ENCODE measurements around the gene PLEKHN1.

The PLEKHN1 gene, protein sequence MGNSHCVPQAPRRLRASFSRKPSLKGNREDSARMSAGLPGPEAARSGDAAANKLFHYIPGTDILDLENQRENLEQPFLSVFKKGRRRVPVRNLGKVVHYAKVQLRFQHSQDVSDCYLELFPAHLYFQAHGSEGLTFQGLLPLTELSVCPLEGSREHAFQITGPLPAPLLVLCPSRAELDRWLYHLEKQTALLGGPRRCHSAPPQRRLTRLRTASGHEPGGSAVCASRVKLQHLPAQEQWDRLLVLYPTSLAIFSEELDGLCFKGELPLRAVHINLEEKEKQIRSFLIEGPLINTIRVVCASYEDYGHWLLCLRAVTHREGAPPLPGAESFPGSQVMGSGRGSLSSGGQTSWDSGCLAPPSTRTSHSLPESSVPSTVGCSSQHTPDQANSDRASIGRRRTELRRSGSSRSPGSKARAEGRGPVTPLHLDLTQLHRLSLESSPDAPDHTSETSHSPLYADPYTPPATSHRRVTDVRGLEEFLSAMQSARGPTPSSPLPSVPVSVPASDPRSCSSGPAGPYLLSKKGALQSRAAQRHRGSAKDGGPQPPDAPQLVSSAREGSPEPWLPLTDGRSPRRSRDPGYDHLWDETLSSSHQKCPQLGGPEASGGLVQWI

DNA sequence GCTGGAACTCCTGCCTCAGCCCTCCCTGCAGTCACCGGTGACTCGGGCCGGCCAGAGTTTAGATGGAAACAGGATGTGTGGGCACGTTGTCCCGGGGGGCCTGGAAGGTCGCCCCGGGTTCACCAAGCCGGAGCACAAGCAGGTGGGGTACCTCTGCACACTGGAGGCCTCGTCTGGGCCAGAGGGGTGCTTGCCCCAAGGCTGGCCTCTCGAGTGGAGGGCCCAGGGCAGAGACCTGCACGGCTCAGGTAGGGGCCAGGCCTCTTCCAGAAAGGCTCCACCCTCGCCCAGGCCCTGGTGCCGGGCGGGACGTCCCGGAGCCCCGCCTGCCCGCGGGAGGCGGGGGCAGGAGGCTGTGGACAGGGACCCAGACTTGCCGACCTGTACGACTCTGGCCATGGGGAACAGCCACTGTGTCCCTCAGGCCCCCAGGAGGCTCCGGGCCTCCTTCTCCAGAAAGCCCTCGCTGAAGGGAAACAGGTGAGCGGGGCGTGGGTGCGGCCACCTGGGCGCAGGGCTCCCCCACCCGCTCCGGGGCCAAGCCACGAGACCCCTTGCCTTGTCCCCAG lies at the start of gene PLEKHN1:
Gene PLEKHN1 (plus strand): TSS at position 348 of the 569 bp plus-strand sequence. CDS start 50 bp downstream, at position 398.
- no peak for DNase-seq

DNA sequence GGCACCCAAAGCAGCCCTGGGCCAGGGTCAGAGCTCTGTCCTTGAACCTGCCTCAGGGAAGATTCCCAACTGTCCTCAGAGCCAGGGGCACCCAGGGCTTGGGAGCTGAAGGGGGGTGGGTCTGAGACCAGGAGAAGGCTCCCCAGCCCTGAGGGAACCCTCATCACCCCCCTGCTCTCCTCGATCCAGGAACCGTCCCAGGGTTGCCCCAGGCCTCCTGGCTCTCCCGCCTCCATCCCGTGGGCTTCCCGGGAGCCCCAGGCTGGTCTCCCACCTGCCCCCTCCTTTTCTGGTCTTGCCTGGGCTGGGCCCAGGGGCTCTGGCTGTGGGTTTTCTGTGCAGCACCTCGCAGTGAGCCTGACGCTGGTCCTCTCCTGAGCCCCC lies 49.2 kb upstream of the PLEKHN1 start:
- no peak for DNase-seq

DNA sequence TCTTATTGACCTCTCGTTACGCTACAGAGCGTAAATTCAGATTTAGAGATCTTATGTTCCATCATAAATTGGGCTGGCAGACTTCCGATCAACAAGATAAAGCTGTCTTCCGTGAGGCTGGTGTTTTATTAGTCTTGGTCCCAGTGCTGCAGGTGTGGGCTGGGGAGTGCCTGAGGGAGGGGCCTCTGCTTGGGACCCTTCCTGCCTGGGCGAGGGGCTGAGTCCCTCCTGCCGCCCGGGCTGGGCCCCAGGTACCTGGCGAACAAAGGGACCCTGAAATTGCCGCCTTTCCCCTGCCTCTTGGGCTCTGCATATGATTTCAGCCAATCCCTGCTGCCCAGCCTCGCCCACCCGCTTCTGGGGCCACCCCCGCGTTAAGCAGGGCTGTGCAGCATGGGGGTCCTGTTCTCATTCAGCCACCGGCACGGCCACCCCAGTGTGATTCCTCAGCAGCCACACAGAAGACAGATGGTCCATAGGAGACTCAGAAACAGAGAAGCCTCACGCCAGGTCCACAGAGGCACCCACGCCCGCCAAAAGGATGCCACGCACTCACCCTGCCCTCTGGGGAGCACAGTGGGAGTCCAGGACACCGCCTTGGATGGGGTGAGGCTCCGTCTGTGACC lies 48.7 kb upstream of the PLEKHN1 start:
- no peak for DNase-seq

DNA sequence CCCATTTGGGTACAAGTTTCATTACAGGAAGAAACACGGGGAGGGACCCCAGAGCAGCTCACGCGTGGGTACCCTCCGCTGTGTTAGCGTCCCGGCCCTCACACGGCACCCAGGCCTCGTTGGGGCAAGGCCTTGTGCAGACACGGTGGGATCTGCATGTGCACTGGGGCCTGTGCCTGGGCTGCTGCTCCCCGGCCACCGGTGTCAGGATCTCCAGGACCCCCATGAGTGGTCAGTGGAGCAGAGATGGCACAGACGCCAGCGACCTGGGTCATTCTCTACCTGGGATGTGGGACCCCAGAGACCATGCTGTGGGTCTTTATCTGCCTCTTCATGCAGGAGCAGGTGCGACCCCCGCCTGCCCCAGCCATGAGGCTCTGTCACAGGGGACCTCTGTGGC lies 47.9 kb upstream of the PLEKHN1 start:
- DNase-seq = no peak

DNA sequence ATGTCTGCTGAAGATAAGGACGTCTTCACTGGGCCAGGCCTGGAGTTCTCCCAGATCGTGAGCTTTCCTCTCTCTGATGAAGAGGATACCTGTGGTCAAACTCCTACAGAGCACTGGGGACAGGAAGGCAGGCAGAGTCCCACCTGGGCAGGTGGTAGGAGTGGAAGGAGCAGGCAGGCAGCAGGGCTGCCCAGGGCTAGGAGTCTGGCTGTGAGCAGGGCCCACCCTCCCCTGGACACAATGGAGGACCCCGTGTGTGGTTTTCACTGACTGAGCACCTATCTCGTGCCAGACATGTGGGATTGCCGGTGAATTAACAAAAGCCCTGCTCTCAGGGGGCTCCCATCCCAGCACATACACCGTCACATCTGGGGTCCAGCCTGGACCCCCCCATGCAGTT lies 47.4 kb upstream of the PLEKHN1 start:
- DNase-seq = no peak

DNA sequence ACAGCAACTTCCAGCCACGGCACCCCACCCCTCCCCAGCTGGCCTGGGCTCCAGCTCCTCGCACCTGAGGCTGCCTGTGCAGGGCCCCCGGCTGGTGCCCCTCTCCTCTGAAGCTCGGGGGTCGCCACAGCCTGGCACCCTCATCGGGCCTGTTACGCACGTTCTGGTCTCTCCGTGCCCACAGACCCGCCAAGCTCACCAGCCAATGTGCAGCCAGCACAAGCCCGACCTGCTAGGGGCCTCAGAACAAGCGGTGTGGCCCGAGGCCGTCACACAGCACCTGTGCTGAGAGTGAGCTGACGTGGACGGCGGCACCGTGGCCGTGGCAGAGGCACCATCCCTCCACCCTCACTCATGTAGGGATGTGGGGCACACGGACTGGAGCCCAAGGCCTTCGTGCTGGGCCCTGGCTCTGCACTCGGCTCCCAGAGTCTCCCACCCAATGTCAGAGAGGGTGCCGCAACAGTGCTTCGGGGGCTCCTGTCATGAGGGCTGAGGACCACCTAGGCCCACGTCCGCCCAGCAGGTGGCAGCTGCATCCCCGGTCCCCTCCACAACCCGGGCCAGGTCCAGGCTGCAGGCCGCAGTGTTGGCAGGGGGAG lies 46.9 kb upstream of the PLEKHN1 start:
- DNase-seq = no peak

DNA sequence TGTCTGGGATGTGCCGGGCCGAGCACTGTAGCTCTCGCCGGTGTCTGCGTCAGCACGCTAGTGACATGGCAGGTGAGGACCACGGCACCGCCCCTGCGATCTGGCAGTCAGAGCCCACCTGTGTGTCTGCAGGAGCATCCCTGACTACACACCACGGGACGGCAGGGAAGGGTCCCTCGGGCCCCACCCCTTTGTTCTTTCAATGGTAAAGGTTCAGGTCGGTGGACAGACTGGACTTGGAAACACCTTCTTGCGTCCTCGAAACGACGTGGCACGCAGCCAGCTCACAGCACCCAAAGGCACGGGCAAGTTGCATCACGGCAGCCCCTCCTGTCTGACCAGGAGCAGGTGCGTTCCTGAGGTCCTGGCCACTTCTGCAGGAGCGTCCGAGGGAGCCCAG lies 46.3 kb upstream of the PLEKHN1 start:
- DNase-seq = no peak

DNA sequence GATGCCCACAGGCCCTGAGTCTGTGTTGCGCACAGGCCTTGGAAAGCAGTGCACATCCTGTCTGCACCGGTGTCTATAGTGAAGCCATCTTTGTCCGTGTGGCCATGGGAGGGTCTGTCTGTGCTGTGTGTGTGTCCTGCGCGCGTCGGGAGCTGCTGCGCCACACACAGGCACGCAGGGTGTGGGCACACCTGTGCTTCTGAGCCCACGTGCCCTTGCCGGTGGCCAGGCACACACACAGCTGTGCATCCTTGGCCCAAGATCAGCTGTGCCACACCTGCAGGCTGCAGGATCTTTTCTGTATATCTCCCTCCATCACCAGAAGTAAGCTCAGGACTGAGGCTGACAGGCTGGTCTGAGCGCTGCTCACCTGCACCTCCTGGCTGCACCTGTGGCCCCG lies 45.8 kb upstream of the PLEKHN1 start:
- DNase-seq = no peak

DNA sequence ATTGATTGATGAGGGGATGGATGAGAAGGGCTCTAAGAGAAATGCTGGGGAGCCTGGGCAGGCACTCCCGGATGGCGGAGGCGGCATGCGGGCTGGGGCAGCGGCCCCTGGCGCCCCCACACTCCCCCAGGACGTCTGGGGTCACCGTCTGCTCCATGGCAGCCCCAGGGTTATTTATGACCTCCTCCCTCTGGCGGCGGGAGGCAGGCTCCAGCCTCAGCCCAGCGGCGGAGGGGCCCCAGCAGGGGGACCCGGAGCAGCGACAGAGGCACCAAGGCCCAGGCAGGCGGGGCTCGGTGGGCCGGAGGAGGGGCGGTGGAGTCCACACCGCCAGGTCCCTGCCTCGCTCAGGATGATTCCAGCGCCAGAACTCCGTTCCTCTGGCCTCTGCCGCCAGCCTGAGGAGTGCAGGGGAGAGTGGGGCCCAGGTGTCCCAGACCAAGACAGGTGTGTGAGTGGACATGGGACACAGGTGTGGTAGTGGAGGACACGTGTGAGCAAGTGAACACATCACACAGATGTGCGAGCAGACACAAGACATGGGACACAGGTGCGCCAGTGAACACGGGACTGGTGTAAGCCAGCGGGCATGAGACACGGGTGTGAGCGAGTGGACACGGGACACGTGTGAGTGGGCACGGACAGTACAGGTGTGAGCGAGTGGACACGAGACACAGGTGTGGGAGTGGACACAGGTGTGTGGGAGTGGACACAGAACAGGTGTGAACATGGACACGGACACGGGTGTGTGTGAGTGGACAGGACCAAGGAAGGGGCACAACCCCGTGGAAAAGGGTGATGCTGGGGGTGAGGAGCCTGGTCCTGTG lies 45.1 kb upstream of the PLEKHN1 start:
- peak; percentile 39 for DNase-seq

DNA sequence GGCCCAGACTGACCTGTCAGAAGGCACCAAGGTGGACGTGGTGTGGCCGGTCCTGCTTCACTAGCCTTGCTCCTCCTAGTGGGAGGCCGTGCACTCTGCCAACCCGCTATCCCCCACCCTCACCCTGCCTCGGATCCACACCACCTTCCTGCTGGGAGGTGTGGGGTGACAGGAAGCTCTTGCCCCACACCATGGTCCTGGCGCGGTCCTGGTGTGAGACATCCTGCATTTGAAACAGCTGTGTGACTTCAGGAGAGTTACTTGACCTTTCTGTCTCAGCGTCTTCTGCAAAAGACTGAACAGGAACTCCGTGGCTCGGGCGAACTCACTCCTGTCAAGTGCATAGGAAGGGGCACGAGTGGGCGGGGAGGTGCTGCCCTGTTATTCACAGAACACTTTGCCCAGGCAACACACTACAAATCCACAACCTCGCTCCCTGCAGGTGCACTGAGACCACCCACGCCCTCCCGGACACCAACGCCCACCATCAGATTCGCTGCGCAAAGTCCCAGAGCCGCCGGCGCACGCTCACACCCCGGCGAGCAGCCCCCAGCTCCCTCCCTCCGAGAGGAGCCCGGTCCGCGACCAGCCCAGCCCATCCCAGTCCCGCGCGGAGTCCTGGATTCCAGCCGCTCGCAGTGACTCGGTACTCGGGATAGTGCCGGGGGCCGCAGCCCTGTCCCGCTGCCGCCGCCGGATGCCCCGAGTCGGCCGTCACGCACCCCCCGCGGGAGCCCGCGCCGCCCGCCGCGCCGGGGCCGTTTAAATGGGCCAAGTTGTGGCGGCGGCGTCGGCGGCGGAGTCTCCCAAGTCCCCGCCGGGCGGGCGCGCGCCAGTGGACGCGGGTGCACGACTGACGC lies 42.9 kb upstream of the PLEKHN1 start, which contains the start of gene SAMD11:
Gene SAMD11 (plus strand): TSS at position 793 of the 860 bp plus-strand sequence. CDS start 509 bp downstream, outside the sequence.
- DNase-seq = peak; percentile 65

DNA sequence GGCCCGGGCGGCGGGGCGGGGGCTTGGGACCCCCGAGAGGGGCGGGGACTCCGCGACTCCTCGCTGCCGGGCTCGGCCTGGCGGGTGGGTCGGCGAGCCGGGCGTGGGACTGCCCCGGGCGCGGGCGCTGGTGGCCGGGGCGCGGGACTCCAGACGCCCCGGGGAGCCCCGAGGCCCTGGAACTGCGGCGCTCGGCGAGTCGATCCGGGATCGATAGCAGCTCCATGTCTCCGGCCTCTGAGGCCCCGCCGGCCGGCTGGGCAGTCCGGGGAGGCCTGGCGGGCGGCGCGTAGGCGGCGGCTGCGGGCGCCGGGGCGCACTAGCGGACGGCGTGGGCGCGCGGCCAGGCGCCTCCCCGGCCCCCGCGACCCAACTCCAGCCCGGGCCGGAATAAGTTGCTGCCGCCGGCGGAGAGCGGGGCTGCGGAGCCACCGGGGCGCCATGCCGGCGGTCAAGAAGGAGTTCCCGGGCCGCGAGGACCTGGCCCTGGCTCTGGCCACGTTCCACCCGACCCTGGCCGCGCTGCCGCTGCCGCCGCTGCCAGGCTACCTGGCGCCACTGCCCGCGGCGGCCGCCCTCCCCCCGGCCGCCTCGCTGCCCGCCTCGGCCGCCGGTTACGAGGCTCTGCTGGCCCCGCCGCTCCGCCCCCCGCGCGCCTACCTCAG lies 42.2 kb upstream of the PLEKHN1 start:
- DNase-seq = no peak

DNA sequence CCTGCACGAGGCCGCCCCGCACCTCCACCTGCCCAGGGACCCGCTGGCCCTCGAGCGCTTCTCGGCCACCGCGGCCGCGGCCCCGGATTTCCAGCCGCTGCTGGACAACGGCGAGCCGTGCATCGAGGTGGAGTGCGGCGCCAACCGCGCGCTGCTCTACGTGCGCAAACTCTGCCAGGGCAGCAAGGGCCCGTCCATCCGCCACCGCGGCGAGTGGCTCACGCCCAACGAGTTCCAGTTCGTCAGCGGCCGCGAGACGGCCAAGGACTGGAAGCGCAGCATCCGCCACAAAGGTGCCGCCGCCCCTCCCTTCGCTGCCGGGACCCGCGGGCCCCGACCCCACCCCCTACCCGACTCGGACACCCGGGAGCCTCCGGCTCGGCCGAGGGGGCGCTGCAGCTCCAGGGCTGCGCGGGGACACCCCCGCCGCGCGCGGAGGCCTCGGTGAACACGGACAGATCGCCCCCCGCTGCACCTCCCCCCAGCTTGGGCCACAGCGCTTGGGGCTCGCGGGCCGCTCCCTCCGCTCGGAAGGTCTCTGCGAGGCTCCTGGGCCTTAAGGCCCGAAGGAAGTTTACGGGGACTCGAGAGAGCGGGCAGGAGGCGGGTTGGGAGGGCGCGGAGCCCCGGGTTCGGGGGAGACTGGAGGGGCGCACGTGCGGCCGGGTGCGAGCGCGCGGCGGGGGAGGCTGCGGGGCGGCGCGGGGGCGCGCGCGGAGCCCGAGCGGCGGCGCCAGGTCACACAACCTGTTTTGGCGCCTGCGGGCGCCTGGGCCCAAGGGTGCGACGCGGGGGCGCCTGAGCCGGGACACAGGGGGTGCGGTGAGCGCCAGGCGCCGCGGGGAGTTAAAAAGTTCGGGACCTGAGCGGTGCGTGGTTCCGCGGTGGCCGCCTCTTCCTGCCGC lies 41.4 kb upstream of the PLEKHN1 start:
- DNase-seq = no peak

DNA sequence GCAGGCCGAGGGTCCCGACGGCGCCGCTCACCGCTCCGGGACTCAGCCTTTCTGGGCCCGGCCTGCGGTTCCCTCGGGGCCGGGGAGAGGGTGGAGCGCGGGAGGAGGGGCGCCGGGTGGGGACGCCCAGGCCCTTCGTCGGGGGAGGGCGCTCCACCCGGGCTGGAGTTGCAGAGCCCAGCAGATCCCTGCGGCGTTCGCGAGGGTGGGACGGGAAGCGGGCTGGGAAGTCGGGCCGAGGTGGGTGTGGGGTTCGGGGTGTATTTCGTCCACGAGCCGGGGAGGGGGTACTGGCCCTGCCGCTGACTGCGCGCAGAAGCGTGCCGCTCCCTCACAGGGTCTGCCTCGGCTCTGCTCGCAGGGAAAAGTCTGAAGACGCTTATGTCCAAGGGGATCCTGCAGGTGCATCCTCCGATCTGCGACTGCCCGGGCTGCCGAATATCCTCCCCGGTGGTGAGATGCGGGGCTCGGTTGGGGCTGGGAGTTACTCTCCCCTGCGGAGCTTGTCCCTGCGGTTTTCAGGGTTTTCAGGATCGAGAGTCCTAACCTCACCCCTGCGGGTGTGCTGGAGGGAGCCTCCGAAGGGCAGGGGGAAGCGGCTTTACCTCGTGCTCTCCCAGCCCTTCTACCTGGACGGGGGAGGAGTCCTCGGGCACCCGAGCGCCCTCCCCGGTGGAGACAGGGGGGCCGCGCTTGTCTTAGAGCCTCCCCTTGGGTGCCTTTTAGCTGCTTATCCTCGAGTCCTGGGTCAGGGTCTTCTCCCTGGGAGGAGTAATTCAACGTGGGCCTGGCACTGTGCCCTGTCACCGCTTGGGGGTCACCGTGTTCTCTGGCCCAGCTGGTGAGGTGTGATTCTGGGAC lies 40.5 kb upstream of the PLEKHN1 start:
- DNase-seq = no peak

DNA sequence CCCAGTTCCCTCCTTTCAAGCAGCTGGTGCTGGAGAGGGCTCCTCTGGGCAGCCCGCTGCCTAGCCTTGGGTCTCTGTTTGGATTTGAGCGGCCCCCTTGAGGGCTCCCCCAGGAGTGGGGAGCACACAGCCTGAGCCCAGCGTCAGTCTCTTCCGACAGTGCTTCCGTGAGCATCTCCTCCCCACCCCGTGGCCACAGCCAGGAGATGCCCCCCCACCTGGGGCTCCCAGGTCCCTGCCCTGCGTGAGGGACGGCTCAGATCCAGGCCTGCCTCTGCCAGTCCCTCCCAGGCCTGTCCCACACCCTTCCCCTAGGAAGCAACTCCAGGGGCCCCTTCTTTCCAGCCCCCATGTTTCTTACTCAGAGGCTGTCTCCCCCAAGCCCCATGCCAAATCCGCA lies 39.0 kb upstream of the PLEKHN1 start:
- DNase-seq = no peak

DNA sequence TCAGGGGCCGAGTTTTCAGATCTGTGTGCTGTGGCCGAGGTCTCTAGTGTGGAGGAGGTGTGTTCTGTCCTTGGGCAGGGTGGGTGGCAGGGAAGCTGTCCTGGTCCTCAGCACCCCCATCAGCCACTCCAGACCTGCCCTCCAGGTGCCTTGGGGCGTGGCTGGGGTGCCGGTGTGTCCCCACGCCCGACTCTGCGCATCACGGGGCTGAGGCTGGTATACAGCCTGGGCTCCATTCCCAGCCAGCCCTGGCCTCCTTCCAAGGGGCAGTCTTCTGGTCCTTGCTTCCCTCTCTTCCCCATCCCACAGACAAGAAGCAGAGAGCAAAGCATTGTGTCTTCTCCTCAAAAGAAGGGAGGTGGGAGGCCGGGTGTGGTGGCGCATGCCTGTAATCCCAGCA lies 38.5 kb upstream of the PLEKHN1 start:
- no peak for DNase-seq

DNA sequence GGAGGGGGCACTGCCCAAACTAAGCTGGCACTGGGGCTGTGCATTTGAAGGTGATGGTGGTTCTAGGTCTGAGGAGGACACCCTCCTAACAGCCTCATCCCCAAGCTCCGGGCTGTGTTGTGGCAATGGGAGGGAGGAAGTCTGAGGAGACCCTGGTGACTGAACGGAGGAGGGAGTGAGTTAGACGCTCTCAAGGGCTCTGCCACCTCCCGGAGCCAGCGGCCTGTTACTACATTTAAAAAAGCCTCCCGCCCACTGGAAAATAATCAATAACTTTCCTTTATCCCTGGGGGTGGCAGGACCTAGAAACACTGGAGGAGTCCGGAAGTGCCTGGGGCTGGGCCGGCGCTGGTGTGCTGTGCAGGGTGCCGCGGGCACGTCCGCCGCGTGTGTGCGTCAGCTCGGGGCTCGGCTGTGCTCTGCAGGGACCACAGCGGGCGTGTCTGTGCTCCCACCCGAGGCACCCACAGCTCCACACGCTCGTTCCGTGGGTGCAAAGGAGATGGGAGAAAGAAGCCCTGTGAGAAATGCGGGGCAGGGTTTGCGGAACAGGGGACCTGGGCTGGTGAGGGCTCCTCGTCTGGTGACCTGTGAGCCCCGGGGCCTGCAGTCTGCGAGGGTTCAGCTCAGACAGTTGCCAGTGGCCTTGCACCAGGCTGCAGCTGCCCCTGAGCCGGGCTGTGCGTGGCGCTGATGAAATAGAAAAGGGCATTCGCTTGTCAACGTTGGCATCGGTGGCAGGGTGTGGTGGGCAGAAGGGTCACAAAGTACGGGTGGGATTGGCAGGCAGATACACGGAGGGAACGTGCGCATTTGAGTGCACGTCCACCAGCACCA lies 37.2 kb upstream of the PLEKHN1 start:
- DNase-seq = no peak

Data from activated CD8-positive, alpha-beta memory T cell treated with anti-CD3 and anti-CD28 coated beads, Interleukin-2, amount 50 U/mL, for 4 hours (primary cell).